Activated CD4-positive, alpha-beta T cell treated with anti-CD3 and anti-CD28 coated beads, Interleukin-2, amount 50 U/mL, for 48 hours (primary cell): Measurements from ENCODE around the gene RBM22.

Experiments used
- DNase-seq, 2 experiments: peaks; one replicate each; pipeline ENCODE4 v3.0.0-alpha.2; 2020

The RBM22 gene

GRCh38 chr5:150651924-150652671, 48.8 kb downstream of the RBM22 start:
- DNase-seq, result no peak

DNA sequence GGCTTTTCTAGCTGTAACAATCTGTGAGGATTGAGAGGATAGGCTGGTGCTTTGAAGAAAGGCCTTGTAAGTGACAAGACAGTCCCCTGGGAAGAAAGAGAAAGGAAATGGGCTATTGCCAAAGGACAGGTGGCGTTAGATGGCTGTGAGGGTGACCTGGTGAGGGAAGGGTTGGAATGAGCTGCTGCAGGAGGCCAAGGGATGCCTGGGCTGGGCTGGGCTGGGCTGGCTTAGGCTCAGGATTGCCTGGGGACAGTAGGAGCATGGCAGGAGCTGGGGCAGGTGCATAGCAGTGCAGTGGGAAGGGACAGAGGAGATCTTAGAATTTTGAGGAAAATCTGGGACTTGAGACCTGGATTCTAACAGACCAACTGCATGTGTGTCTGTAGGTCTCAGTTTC, 49.5 kb downstream of the RBM22 start:
- no peak for DNase-seq

DNA sequence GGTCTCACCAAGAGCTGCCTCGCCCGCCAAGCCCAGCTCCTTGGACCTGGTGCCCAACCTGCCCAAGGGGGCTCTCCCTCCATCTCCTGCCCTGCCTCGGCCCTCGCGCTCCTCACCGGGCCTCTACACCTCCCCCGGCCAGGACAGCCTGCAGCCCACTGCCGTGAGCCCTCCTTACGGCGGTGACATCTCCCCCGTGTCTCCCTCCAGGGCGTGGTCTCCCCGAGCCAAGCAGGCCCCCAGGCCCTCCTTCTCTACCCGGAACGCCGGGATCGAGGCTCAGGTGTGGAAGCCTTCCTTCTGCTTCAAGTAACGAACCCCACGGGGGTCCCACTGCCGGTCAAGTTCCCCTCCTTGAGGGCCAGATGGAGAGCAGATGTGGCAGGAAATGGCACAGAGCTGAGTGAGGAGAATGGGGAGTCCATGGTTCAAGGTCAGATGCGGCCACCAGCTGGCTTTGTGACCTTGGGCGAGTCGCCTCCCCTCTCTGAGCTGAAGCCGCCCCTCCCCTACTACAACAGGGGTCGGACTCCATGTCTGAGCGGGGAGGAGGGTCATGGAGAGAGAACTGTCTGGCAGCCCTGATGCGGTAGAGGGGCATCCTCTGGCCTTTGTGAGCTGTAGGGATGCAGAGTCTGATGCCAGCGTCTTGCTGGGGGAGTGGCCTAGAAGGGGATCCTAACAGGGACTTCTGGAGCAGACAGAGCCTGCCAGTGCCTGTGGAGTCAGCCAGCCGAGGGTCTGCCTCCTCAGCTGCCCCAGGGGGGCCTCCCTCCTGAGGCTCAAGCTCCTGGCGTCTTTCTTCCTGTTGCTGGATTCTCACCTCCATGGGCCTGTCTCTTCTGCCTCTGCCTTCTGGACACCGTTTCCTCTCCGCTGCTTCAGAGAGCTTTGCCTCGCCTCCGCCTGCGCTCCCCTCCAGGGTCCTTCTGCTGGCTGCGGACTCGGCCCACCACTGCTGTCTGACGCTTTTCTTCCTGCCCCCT, 50.5 kb downstream of the RBM22 start:
- no peak for DNase-seq

- no peak for DNase-seq
Measured at GRCh38 chr5:150649108-150650020, 51.5 kb downstream of the RBM22 start.

- DNase-seq, result no peak
Measured at GRCh38 chr5:150648294-150649107, 52.4 kb downstream of the RBM22 start.

GRCh38 chr5:150647275-150648251, 53.3 kb downstream of the RBM22 start:
- no peak for DNase-seq

DNA sequence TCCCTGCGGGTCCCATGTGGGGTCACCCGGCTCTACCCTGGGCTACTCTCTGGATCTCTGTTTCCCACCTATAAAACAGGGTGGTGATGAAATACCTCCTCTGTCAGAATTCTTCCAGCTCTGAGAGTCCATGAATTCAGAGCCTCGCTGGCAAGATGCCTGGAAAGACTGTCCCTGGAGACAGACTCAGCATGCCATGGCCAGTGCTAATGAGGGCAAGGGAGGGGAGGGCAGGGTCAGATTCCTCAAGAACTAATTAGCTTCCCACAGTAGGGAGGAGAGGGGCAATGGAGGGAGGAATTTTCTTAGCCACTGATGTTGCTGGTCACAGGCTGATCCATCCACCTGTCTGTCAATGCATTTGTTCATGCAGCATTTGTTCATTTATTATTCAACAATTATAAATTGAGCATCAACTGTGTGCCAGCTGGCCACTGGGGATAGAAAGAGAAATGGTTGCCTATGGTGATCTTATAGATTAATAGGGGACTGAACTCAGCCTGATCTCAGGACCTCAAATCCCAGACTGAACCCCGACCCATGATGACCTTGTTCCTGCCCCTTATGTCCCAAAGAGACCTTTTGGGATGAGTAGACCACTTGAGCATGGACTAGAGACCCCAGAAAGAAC, 55.7 kb downstream of the RBM22 start:
- DNase-seq, result no peak

DNA sequence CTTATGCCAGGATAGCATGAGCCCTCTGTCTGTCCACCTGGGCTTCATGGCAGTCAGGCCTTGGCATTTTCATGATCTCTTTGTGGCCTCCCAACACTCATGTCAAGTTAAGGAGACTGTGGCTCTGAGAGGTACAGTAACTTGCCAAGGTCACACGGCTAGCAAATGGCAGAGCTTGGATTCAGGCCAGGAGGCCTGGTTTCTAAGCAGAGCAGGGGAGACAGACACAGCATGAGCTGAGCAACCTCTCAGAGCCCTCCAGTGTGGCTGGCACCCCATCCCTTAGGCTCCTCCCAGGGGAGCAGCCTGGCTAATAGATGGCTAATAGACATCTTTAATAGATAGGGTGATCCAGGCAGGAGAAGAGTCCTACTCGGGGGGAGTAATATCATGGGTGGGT, 56.3 kb downstream of the RBM22 start:
- no peak for DNase-seq

DNA sequence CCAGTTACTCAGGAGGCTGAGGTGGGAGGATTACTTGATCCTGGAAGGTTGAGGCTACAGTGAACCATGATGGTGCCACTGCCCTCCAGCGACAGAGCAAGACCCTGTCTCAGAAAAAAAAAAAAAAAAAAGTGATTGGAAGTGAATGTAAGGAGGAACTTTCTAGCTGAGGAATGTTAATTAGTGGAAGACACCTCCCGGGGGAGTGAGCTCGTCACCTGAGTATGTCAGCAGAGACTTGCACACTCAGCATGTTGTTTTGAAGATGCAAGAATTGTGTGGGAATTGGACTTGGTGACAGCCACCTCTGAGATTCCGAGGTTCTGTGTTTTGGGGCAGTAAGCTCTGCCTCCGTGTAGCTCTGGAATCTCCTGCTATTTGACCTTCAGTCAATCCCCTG, 56.8 kb downstream of the RBM22 start:
- DNase-seq, result no peak

- DNase-seq, result no peak
Measured at GRCh38 chr5:150642991-150643710, 57.7 kb downstream of the RBM22 start.

DNA sequence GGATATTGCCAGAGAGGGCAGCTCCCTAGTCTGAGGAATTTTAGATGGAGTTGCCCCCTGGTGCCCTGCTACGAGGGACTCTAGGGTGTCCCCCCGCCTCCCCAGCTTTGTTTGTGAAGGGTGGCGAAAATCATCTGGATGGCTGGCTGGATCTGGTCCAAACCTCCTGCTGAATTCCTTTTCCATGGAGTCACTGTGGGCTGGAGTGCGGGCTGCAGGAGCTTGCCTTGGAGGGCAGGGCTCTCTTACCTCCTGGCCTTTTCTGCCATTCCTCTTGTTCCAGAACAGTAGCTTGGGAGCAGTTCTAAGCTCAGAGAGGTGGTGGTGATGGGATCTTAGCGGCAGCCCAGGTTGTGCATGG, 58.3 kb downstream of the RBM22 start:
- no peak for DNase-seq

GRCh38 chr5:150641824-150642566, 58.9 kb downstream of the RBM22 start:
- DNase-seq, result no peak

GRCh38 chr5:150641006-150641570, 59.8 kb downstream of the RBM22 start:
- DNase-seq, result no peak
